Measurements from ENCODE around the gene INSRR. TPM values are rescaled to one million over a fixed set of nuclear protein-coding genes. Genes with fewer than 3 reads are reported as not detected.

INSRR gene
- total RNA-seq, 1 donor from 2014 or later = 0.07 TPM

- TF ChIP-seq CTCF (conservative IDR thresholded peaks at IDR 0.05) = no peak
- Mint-ChIP-seq H3K4me3 (no peak overlapping the region), H3K36me3 (ENCODE audit: low read depth) (no peaks in the 10 kb centered on the region), H3K9me3 (no peaks in the 10 kb centered on the region), H3K27me3 (ENCODE audit: low read depth) (peaks cover 43% of the 10 kb centered on the region), H3K4me1 (peaks cover 5% of the 10 kb centered on the region), H3K27ac (ENCODE audit: unreplicated experiment) (no peak overlapping the region)
- DNase-seq (ENCODE audit: low read depth, low spot score) = no peak
These were observed 22.7 kb upstream of the INSRR start for GRCh38 chr1:156881663-156882062.

- TF ChIP-seq CTCF (conservative IDR thresholded peaks at IDR 0.05) = no peak
- peaks cover 43% of the 10 kb centered on the region for H3K27me3 Mint-ChIP-seq (ENCODE audit: low read depth)
- H3K9me3 Mint-ChIP-seq = no peaks in the 10 kb centered on the region
- H3K4me1 Mint-ChIP-seq = peaks cover under 1% of the 10 kb centered on the region
- DNase-seq (ENCODE audit: low read depth, low spot score) = no peak
- H3K27ac Mint-ChIP-seq (ENCODE audit: unreplicated experiment) = no peak overlapping the region
- no peaks in the 10 kb centered on the region for H3K36me3 Mint-ChIP-seq (ENCODE audit: low read depth)
- no peak overlapping the region for H3K4me3 Mint-ChIP-seq
These were observed 22.2 kb upstream of the INSRR start for GRCh38 chr1:156881101-156881500.

- H3K27ac Mint-ChIP-seq (ENCODE audit: unreplicated experiment) = no peak overlapping the region
- no peak for DNase-seq (ENCODE audit: low read depth, low spot score)
These were observed 21.6 kb upstream of the INSRR start for GRCh38 chr1:156880473-156880872.

GRCh38 chr1:156879876-156880275, 21.0 kb upstream of the INSRR start:
- no peaks in the 10 kb centered on the region for H3K36me3 Mint-ChIP-seq (ENCODE audit: low read depth)
- TF ChIP-seq CTCF (conservative IDR thresholded peaks at IDR 0.05) = no peak
- no peaks in the 10 kb centered on the region for H3K9me3 Mint-ChIP-seq
- H3K4me3 Mint-ChIP-seq = no peak overlapping the region
- no peak overlapping the region for H3K27ac Mint-ChIP-seq (ENCODE audit: unreplicated experiment)
- peaks cover 34% of the 10 kb centered on the region for H3K27me3 Mint-ChIP-seq (ENCODE audit: low read depth)
- no peak for DNase-seq (ENCODE audit: low read depth, low spot score)
- peaks cover 2% of the 10 kb centered on the region for H3K4me1 Mint-ChIP-seq

More at GRCh38 chr1:156880473-156880872, 21.6 kb upstream of the INSRR start:
- Mint-ChIP-seq H3K9me3 (no peaks in the 10 kb centered on the region), H3K4me1 (no peaks in the 10 kb centered on the region), H3K36me3 (ENCODE audit: low read depth) (no peaks in the 10 kb centered on the region), H3K27me3 (ENCODE audit: low read depth) (peaks cover 39% of the 10 kb centered on the region), H3K4me3 (no peak overlapping the region)
- TF ChIP-seq CTCF (conservative IDR thresholded peaks at IDR 0.05) = no peak

GRCh38 chr1:156877433-156878170, 18.7 kb upstream of the INSRR start:
- Mint-ChIP-seq H3K9me3 (no peaks in the 10 kb centered on the region), H3K4me3 (no peak overlapping the region), H3K36me3 (ENCODE audit: low read depth) (no peaks in the 10 kb centered on the region), H3K27me3 (ENCODE audit: low read depth) (peaks cover 20% of the 10 kb centered on the region), H3K27ac (ENCODE audit: unreplicated experiment) (no peak overlapping the region), H3K4me1 (peaks cover 4% of the 10 kb centered on the region)
- no peak for TF ChIP-seq CTCF (conservative IDR thresholded peaks at IDR 0.05)
- DNase-seq (ENCODE audit: low read depth, low spot score) = no peak

Data from neural crest cell (in vitro differentiated cells).